Neural crest cell (in vitro differentiated cells): ENCODE measurements around the gene SETD7. TPM values are rescaled to one million over a fixed set of nuclear protein-coding genes. Genes with fewer than 3 reads are reported as not detected.

Experiments used
- DNase-seq: peaks from one replicate; pipeline ENCODE4 v3.0.0; 2021; ENCODE audit warnings: low read depth, mixed read lengths, low spot score
- H3K27ac Mint-ChIP-seq: one replicate; pipeline ENCODE4 v1.8.0; 2021; ENCODE audit warnings: mild to moderate bottlenecking, mixed read lengths; ENCODE audit not compliant: unreplicated experiment
- H3K27me3 Mint-ChIP-seq: 2 replicates; pipeline ENCODE4 v1.8.0; 2021; ENCODE audit warnings: low read depth, mild to moderate bottlenecking, mixed read lengths
- H3K36me3 Mint-ChIP-seq: 2 replicates; pipeline ENCODE4 v1.8.0; 2021; ENCODE audit warnings: low read depth, mild to moderate bottlenecking, mixed read lengths
- H3K4me1 Mint-ChIP-seq: 2 replicates; pipeline ENCODE4 v1.8.0; 2021; ENCODE audit warnings: mixed read lengths
- H3K4me3 Mint-ChIP-seq: one replicate; pipeline ENCODE4 v1.8.0; 2021; ENCODE audit warnings: mild to moderate bottlenecking, mixed read lengths
- H3K9me3 Mint-ChIP-seq: 2 replicates; pipeline ENCODE4 v1.8.0; 2021; ENCODE audit warnings: mixed read lengths
- CTCF ChIP-seq: fragments of 200-600 bp; sonication (generic); conservative IDR thresholded peaks from 2 replicates; pipeline ENCODE4 v1.5.0; 2021; ENCODE audit warnings: antibody characterized with exemption, mild to moderate bottlenecking
- total RNA-seq: library from RNA; stranded (reverse); gene quantifications from 2 replicates; pipeline ENCODE4 v1.2.1, GENCODE V29; 2021

The SETD7 gene
- total RNA-seq, 1 donor from 2014 or later: 11.1 TPM

GRCh38 chr4:139557556-139558110 lies 1.6 kb upstream of the SETD7 start:
- Mint-ChIP-seq H3K4me1 (peaks cover 55% of the 10 kb centered on the region), H3K36me3 (no peaks in the 10 kb centered on the region), H3K27ac (no peak overlapping the region), H3K4me3 (peak overlapping the region; percentile 98), H3K9me3 (no peaks in the 10 kb centered on the region), H3K27me3 (peaks cover 43% of the 10 kb centered on the region)
- no peak for DNase-seq
- no peak for TF ChIP-seq CTCF

- H3K27ac Mint-ChIP-seq: peak overlapping the region; percentile 99
- peaks cover 60% of the 10 kb centered on the region for H3K4me1 Mint-ChIP-seq
- peak; percentile 34 for DNase-seq
- peak overlapping the region; percentile 98 for H3K4me3 Mint-ChIP-seq
- H3K36me3 Mint-ChIP-seq: no peaks in the 10 kb centered on the region
- peaks cover 43% of the 10 kb centered on the region for H3K27me3 Mint-ChIP-seq
- no peak for TF ChIP-seq CTCF
- H3K9me3 Mint-ChIP-seq: no peaks in the 10 kb centered on the region
Measured at GRCh38 chr4:139556724-139557555, 921 bp upstream of the SETD7 start.

GRCh38 chr4:139555705-139556070 lies 331 bp downstream of the SETD7 start:
- no peak for TF ChIP-seq CTCF
- H3K27me3 Mint-ChIP-seq: peaks cover 43% of the 10 kb centered on the region
- no peaks in the 10 kb centered on the region for H3K9me3 Mint-ChIP-seq
- H3K4me3 Mint-ChIP-seq: peak overlapping the region; percentile 98
- no peaks in the 10 kb centered on the region for H3K36me3 Mint-ChIP-seq
- H3K4me1 Mint-ChIP-seq: peaks cover 64% of the 10 kb centered on the region
- H3K27ac Mint-ChIP-seq: peak overlapping the region; percentile 99
- DNase-seq: peak; percentile 42

- no peaks in the 10 kb centered on the region for H3K36me3 Mint-ChIP-seq
- DNase-seq: peak; percentile 74
- peaks cover 60% of the 10 kb centered on the region for H3K4me1 Mint-ChIP-seq
- peak overlapping the region; percentile 94 for H3K4me3 Mint-ChIP-seq
- no peaks in the 10 kb centered on the region for H3K9me3 Mint-ChIP-seq
- no peak for TF ChIP-seq CTCF
- peaks cover 43% of the 10 kb centered on the region for H3K27me3 Mint-ChIP-seq
- H3K27ac Mint-ChIP-seq: peak overlapping the region; percentile 98
Measured at GRCh38 chr4:139554893-139555704, 920 bp downstream of the SETD7 start.

- H3K4me3 Mint-ChIP-seq: peak overlapping the region; percentile 94
- H3K27me3 Mint-ChIP-seq: peaks cover 41% of the 10 kb centered on the region
- no peaks in the 10 kb centered on the region for H3K9me3 Mint-ChIP-seq
- no peak for DNase-seq
- peak overlapping the region; percentile 98 for H3K27ac Mint-ChIP-seq
- H3K4me1 Mint-ChIP-seq: peaks cover 54% of the 10 kb centered on the region
- TF ChIP-seq CTCF: no peak
- no peaks in the 10 kb centered on the region for H3K36me3 Mint-ChIP-seq
Measured at GRCh38 chr4:139554642-139554892, 1.5 kb downstream of the SETD7 start.
